PC-9 (cell line): ENCODE data around the gene TSSK2. TPM values are rescaled to one million over a fixed set of nuclear protein-coding genes. Genes with fewer than 3 reads are reported as not detected.

Source experiments
- BruUV-seq: library from RNA; stranded (reverse); fragments of 400-500 nt; replicated peaks from 2 replicates; lab custom pipeline; 2021; lab: Mats Ljungman, UMichigan
- CTCF ChIA-PET: fragments of 300-600 bp; sonication (Branson Sonifier 250); formaldehyde crosslinking; loops from one replicate; lab custom pipeline; 2022; ENCODE audit warnings: antibody characterized with exemption; lab: Charles Lee
- POLR2A ChIA-PET: fragments of 300-600 bp; sonication (Branson Sonifier 250); formaldehyde crosslinking; loops from one replicate; lab custom pipeline; 2022; ENCODE audit warnings: antibody characterized with exemption; ENCODE audit not compliant: unreplicated experiment; lab: Charles Lee
- DNase-seq, 2 experiments: peaks; one replicate each; pipeline versions ENCODE4 v3.0.0 to v3.0.0-alpha.2; 2015 to 2022; ENCODE audit warnings: mixed read lengths in 1 of 2
- H2AFZ ChIP-seq: fragments of 200-600 bp; sonication (generic); 2 replicates; pipeline ENCODE4 v1.8.1; 2017; ENCODE audit warnings: antibody characterized with exemption
- H3F3A ChIP-seq: fragments of 200-600 bp; sonication (generic); 2 replicates; pipeline ENCODE4 v1.8.1; 2017; ENCODE audit warnings: antibody characterized with exemption, mild to moderate bottlenecking, low read depth; ENCODE audit not compliant: insufficient read depth
- H3K27ac ChIP-seq: fragments of 200-600 bp; sonication (generic); 2 replicates; pipeline ENCODE4 v1.6.1; 2016; ENCODE audit warnings: mixed run types
- H3K27me3 ChIP-seq: fragments of 200-600 bp; sonication (generic); 2 replicates; pipeline ENCODE4 v1.6.1; 2016; ENCODE audit warnings: low read depth, mixed run types; ENCODE audit not compliant: insufficient read depth
- H3K36me3 ChIP-seq: fragments of 200-600 bp; sonication (generic); 2 replicates; pipeline ENCODE4 v1.6.1; 2016; ENCODE audit warnings: low read depth, mixed run types
- H3K4me1 ChIP-seq: fragments of 200-600 bp; sonication (generic); replicated peaks from 2 replicates; pipeline ENCODE4 v1.6.1; 2016; ENCODE audit warnings: mixed run types; ENCODE audit not compliant: insufficient read depth
- H3K4me2 ChIP-seq: fragments of 200-600 bp; sonication (generic); 2 replicates; pipeline ENCODE4 v1.6.1; 2017; ENCODE audit warnings: mixed run types
- H3K4me3 ChIP-seq: fragments of 200-600 bp; sonication (generic); 2 replicates; pipeline ENCODE4 v1.6.1; 2016; ENCODE audit warnings: mixed run types
- H3K79me2 ChIP-seq: fragments of 200-600 bp; sonication (generic); 2 replicates; pipeline ENCODE4 v1.6.1; 2017; ENCODE audit warnings: low read depth, mixed run types
- H3K9me2 ChIP-seq: fragments of 200-600 bp; sonication (generic); 2 replicates; pipeline ENCODE4 v1.8.1; 2017; ENCODE audit warnings: mild to moderate bottlenecking; ENCODE audit not compliant: insufficient read depth
- H3K9me3 ChIP-seq: fragments of 200-600 bp; sonication (generic); 2 replicates; pipeline ENCODE4 v1.8.1; 2016; ENCODE audit warnings: low read depth; ENCODE audit not compliant: insufficient read depth
- H4K20me1 ChIP-seq: fragments of 200-600 bp; sonication (generic); 2 replicates; pipeline ENCODE4 v1.8.1; 2017; ENCODE audit not compliant: insufficient read depth
- EZH2 ChIP-seq: fragments of 200-600 bp; sonication (generic); IDR thresholded peaks from 2 replicates; pipeline ENCODE4 v1.8.0; 2017; ENCODE audit warnings: antibody characterized with exemption, low read depth
- intact Hi-C: fragments of 100-400 bp; cut with micrococcal nuclease; formaldehyde crosslinking; loops from one replicate; pipeline ENCODE4 v1.10.0; 2022; ENCODE audit not compliant: unreplicated experiment
- total RNA-seq: library from RNA; stranded (reverse); gene quantifications from 2 replicates; pipeline ENCODE4 v1.2.3, GENCODE V29; 2021
- TF ChIP-seq, protein P1 (sequence below): fragments of 200-600 bp; sonication (generic); conservative IDR thresholded peaks from 2 replicates; pipeline ENCODE4 v1.6.1; 2017; ENCODE audit warnings: mixed run types, antibody characterized with exemption, mild to moderate bottlenecking, moderate library complexity

Gene TSSK2
- total RNA-seq, 1 experiment from 2014 or later = not detected

GRCh38 chr22:19125011-19125410 lies 6.1 kb upstream of the TSSK2 start:
- Histone ChIP-seq H3F3A (no peaks in the 10 kb centered on the region), H2AFZ (no peak overlapping the region), H3K4me2 (no peak overlapping the region), H3K4me3 (no peak overlapping the region), H3K27me3 (no peaks in the 10 kb centered on the region), H3K36me3 (no peaks in the 10 kb centered on the region), H3K79me2 (peaks cover 16% of the 10 kb centered on the region), H3K27ac (no peak overlapping the region), H4K20me1 (peaks cover 7% of the 10 kb centered on the region; the same call in 1 of the 2 replicates), H3K9me2 (no peaks in the 10 kb centered on the region), H3K9me3 (no peaks in the 10 kb centered on the region), H3K4me1 (peaks cover 11% of the 10 kb centered on the region)
- ChIA-PET POLR2A (no interaction called here), CTCF (no interaction called here)
- BruUV-seq = no TSS peak
- no peak for TF ChIP-seq EZH2
- TF ChIP-seq, protein P1, sequence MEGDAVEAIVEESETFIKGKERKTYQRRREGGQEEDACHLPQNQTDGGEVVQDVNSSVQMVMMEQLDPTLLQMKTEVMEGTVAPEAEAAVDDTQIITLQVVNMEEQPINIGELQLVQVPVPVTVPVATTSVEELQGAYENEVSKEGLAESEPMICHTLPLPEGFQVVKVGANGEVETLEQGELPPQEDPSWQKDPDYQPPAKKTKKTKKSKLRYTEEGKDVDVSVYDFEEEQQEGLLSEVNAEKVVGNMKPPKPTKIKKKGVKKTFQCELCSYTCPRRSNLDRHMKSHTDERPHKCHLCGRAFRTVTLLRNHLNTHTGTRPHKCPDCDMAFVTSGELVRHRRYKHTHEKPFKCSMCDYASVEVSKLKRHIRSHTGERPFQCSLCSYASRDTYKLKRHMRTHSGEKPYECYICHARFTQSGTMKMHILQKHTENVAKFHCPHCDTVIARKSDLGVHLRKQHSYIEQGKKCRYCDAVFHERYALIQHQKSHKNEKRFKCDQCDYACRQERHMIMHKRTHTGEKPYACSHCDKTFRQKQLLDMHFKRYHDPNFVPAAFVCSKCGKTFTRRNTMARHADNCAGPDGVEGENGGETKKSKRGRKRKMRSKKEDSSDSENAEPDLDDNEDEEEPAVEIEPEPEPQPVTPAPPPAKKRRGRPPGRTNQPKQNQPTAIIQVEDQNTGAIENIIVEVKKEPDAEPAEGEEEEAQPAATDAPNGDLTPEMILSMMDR = no peak
- DNase-seq = no peak
- intact Hi-C loops = no loop called here

DNA sequence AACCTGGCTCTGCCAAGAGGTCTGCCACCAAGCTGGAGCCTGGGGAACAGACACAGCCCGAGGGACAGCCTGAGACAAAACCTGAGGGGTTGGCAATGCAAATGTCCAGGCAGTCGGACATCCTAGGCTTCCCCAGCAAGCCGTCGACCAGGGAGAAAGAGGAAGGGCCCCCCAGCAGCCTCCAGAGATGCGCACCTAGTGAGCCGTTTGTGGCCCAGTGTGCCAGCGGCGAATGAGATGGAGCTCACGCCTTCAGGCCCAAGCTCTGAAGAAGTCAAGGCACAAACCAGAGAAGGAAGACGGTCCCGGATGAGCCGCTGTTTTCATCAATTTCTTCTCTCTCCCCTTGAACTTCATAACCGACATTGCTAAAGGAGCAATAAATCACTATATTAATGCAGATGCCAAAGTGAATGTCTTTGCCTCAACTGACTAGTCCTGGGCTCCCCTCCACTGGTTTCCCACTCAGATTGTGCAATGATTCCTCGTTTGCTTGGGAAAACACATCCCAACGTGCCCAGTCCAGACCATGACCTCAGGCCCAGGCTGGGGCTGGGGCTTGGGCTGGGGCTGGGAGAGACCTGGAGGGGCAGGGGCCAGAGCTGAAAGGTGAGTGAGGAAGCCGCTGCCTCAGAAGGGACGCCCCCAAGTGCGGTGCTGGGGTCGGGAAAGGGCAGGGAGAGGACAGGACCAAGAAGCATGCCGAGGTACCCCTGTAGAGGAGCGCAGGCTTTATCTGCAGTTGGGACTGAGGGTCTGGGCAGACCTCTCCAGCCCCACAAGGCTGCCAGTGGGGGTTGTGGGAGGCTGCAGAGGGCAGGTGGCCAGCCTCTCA lies 5.4 kb upstream of the TSSK2 start:
- intact Hi-C loops = no loop called here
- H3K9me2 ChIP-seq = no peaks in the 10 kb centered on the region
- DNase-seq = no peak
- no peaks in the 10 kb centered on the region for H3K27me3 ChIP-seq
- BruUV-seq = no TSS peak
- peaks cover under 1% of the 10 kb centered on the region; the same call in 1 of the 2 replicates for H4K20me1 ChIP-seq
- H3F3A ChIP-seq = no peaks in the 10 kb centered on the region
- peaks cover 9% of the 10 kb centered on the region for H3K79me2 ChIP-seq
- no peak overlapping the region for H3K4me3 ChIP-seq
- H3K4me2 ChIP-seq = no peak overlapping the region
- no peaks in the 10 kb centered on the region for H3K36me3 ChIP-seq
- POLR2A ChIA-PET = no interaction called here
- TF ChIP-seq EZH2 = no peak
- TF ChIP-seq, protein P1 = no peak
- H3K9me3 ChIP-seq = no peaks in the 10 kb centered on the region
- no peak overlapping the region for H3K27ac ChIP-seq
- no peak overlapping the region for H2AFZ ChIP-seq
- H3K4me1 ChIP-seq = peaks cover 4% of the 10 kb centered on the region
- CTCF ChIA-PET = no interaction called here

DNA sequence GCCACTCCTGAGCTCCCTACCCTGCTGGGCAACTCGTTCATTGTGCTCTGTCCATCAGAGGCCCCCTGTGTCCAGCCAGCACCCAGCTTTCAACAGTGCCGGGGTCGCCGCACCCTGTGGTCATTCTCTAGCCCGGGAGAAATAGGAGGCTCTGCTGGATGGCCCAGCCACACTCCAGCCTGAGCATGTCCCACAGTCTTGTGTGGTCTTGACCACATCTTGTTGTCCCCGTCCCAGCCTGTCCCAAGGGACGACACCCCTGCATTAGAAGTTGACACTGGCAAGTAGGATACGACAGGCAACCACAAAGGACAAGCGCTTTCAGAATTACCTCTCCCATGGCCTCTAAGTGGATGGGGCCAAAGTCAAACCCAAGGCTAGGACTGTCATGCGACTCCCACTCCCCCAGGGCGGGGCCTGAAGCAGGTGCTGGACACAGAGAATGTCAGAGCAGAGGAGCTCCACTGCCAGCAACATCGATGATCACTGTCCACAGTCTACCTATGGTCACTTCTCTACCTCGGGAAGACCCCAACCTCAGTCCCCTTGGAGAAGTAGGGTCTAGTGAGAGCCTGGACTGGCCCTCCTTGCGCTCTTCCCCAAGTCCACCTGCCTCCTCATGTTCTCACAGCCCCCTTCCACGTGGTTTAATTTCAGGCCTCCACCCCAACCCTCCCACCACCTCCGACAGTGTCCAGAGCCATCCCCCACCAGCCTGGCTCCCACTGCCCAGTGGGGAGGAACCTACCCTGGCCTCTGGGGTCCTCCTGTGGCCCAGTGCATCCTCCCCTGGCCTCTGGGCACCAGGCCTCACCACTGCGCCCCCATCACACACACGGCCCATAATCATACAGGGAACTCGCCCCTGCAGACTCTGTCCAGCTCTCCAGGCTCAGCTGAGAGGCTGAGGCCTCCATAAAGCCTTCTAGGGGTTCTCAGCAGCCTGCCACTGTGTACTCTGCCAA lies 4.5 kb upstream of the TSSK2 start:
- Histone ChIP-seq H3K9me3 (no peaks in the 10 kb centered on the region), H2AFZ (no peak overlapping the region), H3K79me2 (peaks cover 2% of the 10 kb centered on the region; the same call in 1 of the 2 replicates), H3K4me1 (no peaks in the 10 kb centered on the region), H4K20me1 (no peaks in the 10 kb centered on the region), H3F3A (no peaks in the 10 kb centered on the region), H3K4me3 (no peak overlapping the region), H3K36me3 (no peaks in the 10 kb centered on the region), H3K4me2 (no peak overlapping the region), H3K9me2 (no peaks in the 10 kb centered on the region), H3K27ac (no peak overlapping the region), H3K27me3 (no peaks in the 10 kb centered on the region)
- TF ChIP-seq, protein P1 = no peak
- no peak for TF ChIP-seq EZH2
- POLR2A ChIA-PET = interaction anchor here (0.6 kb wide), 1 partner anchor 95 kb away, joined by 3 read pairs; no protein-coding TSS in a partner anchor
- no peak for DNase-seq
- intact Hi-C loops = no loop called here
- no TSS peak for BruUV-seq
- CTCF ChIA-PET = no interaction called here
